ENCODE results near the gene H19.

Gene H19

DNA sequence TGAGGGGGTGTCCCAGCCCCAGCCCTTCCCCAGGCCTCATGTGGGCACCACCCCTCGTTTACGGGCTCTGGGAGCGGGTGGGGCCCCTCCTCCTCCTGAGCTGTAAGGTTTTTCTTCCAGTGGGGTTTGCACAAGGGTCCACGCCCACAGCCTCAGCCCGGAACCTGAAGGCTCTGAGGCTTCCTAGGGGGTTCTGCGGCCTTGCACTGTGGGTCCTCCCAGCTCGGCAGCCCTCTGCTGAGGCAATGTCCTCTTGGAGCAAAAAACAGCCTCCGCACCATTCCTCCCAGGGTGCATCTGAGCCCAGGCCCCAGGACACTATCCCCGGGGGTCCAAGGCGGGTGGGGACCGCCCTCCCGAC is 14.1 kb downstream of the H19 start:
- DNase-seq, result no peak

DNA sequence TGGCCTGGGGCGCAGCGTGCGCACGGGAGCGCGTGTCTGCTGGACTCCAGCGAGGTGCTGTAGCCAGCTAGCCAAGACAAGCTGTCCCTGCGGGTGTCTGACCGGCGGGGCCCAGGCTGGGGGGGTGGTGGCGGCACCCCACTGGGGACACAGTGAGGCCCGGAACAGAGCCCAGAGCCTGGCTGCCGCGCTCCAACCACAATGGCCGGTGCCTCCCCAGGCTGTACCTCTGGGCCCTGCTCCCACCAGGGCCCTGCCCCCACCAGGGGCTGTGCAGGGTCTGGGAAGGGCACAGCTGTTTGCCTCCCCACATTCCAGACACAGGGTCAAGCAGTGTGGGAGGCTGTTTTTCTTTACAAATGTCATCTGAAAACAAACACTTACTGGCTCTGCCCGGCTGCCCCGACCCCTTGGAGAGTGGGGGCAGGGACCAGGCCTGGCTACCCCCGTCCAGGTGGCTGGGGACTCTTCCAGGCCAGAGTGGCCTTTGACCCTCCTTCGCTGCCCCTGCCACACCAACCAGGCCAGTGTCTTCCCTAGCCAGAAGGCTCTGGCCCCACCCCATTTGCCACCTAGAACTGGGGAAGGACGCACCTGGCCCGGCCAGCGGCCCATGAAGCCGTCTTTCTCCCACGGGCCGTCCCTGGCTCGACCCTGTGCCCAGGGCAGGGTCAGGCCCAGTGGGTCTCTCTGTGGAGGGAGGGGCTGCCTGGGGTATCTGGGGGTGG is 14.6 kb downstream of the H19 start:
- DNase-seq, result no peak

DNA sequence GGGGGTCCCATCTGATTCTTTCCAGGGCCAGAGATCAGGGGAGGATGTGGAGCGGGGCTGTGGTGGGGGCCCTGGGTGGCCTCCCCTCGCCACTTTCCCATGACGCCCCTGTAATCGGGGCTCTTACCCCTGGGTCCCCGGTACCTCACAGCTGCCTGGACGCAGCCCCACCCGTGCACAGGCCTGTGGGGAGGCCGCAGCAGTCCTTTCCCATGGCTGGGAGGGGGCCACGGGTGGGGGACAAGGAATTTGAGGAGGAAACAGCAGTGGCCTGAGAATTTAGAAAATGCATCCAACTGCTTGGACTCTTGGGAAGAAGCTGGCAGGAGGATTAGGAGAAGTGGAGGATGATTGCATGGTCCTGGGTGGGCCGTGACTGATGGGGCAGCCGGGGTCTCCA is 18.0 kb downstream of the H19 start:
- DNase-seq, result no peak

DNA sequence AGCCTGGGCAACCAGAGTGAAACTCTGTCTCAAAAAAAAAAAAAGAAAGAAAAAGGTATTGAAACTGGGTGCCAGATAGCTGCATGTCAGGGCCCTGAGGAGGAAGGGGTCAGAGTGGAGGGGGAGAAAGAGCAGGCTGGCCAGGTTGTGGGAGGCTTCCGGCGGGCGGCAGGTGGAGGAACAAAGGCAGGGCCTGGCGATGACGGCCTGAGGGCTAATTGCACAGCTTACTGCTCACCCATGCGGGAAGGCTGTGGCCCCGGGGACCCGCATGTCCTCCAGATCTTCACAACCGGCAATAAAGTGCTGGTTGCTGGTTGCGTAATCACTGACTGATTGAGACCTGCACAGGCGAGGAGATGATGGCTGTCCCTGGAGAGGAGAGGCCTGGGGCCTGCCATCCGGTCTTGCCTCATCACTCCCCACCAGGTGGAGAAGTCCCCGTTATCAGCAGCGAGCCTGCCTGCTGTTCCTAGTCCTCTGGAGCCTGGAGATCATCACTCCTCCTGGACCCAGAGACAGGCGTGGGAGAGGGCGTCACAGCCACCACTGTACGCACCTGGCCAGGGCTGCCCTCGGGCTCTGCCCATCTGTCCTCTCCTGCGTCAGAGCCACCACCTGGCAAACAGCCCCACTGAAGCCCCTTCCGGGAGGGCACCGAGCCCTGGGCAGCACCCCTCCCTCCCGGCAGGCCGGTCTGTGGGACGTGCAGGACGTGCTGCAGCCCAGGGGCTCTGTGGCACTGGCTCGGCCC is 18.7 kb downstream of the H19 start:
- no peak for DNase-seq

DNA sequence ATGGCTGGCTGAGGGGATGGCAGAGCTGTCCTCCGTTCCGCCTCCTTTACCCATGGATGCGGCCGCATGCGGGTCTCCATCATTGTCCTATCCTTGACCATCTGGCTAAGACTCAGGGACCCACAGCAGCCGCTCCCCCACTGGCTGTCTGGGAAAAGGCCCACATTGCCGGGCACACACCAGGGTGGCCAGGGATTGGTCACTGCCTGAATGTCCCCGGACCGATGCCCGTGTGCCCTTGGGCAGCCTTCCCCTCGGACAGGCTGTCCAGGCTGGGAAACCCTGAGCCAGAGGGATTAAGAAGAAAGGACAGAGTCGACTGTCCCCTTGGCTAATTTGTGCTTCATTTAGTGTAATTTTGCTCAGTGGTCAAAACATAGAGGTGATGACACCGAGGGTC is 22.5 kb downstream of the H19 start:
- no peak for DNase-seq

DNA sequence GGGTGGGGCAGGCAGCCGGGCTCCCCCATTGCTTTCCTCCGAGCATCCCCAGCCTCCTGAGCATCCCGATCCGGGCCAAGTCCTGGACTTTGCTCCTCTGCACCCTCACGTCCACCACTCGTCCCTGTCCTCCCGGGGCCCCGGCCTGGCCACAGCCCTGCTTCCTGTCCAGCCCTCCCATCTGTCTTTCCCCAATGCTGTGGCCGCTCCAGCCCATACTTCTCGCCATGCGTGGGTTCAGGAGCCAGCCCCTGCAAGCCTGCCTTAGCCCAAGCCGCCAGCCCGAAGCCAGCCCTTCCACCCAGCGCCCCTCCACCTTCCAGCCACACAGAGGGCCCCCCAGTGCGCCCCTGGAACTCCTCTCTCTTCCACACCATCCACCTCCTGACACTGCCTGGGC is 26.7 kb downstream of the H19 start:
- no peak for DNase-seq

DNA sequence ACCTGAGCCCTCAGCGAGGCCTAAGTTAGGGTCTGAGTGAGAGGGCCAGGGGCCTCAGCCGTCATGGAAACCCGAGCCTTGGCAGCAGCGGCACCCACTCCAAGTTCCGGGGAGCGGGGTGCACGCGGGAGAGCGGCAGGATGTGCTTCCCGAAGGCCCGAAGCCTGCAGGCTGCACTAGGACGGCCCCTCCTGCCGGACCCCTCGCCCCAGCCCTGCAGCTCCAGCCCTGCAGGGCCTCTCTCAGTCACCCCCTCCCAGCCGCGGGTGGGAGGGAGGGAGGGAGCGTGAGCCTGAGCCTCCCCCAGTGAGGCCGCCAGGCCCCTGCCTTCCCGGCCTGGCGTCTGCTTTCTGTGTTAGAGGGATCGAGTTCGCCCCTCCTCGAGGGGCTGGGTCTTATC is 27.9 kb downstream of the H19 start:
- DNase-seq, result no peak

DNA sequence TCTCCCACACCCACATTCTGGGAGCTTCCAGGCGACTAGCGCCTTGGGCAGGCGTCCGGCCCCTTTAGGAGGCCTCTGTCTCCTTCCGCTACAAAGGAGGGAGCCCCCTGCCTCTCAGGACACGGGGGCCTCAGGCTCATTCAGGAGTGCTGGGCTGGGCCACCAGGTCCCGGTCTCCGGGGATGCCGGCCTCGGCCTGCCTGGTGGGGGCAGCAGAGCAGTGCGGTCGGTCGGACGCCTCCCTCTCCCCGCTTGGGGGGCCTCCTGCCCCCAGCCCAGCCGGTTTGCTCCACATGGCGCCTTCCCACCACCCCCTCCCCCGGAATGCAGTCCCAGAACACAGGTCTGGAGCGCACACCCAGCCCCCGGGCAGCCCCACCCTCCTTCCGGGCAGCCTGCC is 28.6 kb downstream of the H19 start:
- no peak for DNase-seq

DNA sequence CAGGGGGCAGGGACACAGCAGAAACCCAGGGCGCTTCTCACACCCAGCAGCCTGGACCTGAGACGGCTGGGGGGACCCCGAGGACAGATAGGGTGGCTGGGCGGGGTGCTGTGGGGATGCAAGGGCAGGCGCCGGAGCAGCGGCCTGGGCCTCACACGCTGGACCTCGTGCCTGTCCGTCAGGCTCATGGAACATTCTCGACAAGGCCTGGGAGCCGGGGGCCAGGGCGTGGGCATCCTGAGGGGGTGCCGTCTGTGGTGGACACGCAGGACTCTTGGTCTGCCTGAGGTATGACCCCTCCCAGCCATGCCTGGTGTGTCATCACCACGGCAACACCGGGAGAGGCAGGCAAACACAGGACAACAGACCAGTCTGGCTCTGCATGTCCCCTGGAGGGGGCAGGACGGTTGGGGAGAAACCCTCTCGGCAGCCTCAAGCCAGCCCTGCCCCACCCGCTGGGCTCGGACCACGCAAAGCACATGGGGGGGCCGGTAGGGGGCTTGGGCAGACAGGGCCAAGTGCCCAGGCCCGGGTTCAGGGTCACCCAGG is 29.1 kb downstream of the H19 start:
- DNase-seq, result no peak

DNA sequence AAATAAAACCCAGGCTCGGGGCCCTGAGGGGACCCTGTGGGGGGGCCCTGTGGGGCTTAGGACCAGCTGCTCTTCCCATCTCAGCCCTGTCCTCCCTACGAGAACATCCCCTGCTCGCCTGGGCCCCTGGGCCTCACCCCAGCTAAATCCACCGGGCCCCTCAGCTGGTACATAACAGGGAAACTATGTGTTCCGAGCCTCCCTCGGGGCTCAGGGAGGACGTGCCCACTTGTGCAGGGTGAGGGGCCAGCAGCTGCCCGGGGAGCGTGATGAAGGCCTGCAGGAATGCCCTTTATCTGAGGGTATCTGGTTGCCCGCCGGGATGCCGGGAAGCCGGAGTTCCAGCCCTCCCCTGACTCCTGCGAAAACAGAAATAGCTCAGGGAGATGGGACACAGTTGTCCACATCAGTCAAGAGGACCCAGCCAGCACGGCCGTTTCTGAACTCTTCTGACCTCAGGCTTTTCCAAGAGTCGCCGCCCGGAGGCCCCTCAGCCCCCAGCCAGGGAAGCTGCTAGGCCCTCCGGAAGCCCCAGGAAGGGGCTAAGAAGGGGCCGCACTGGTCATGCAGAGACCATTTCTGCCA is 29.9 kb downstream of the H19 start:
- DNase-seq, result no peak

DNA sequence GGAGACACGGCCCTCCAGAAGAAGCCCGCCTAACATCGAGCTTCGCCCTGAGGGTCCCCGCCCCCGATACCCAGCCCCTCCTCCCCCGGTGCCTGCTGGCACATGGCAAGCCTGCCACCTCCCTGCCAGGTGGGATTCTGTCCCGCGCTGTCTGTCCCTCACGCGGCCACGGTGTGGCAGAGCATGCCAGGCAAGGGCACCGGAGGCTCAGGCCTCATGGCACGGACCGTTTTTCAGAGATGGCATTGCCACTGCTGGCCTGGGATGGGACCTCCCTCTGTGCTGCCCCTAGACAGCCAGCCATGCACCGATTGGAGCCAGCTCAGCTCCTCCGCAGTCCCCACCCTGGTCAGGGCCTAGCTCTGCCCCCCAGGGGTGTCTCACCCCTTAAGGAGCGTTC is 31.1 kb downstream of the H19 start:
- no peak for DNase-seq

DNA sequence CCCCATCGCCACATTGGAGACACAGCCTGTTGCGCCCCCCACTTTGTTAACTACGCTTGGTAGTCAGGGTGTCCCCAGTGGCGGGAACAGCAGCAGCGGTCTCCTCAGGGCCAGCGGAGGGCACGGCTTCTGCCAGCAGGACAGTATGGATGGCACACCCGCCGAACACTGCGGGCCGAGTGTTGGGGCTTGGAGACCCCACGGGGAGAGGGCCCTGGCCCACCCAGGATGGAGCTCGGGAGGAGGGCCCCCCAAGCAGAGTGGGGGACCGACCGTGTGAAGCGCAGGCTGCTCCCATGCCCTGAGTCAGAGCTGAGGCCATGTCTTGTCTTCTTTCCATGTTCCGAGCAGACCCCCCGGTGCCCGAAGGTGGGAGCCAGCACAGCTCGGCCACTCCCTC is 32.7 kb downstream of the H19 start:
- DNase-seq, result no peak

DNA sequence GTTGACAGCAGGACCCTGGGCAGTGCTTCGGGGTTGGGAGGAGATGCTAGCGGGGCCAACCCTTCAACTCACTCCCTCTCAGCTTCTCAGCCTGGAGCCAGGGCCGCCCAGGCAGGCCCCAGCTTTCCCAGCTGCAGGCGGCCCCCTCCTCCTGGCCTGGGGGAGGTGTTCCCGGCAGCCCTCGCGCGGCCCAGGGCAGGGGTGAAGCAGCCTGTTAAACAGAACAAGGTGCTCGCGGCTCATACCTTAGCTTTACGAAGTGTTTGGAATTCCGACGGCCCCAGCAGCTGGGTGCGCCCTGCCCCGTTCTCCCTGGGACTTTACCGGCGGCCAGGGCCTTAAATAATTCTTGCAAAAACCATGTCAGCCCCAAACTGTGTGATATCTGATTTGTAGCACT is 33.3 kb downstream of the H19 start:
- DNase-seq, result no peak

DNA sequence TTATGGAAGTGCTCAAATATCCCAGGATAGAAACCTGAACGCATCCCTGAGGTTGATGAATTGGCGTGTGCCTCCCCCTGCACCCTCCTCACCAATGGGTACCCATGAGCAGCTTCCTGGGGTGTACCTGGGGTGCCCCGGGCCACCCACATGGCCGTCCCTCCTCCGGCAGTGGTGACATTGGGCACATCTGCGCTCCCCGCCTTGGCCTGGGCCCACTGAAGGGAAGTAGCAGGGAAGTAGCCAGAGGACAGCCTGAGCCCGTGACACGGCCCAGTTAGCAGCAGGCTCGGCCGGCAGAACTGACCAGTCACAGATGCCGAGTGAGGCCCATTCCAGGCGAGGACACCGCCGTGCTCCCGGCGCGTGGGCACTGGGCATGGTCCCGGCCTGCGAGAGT is 33.8 kb downstream of the H19 start:
- DNase-seq, result no peak

DNA sequence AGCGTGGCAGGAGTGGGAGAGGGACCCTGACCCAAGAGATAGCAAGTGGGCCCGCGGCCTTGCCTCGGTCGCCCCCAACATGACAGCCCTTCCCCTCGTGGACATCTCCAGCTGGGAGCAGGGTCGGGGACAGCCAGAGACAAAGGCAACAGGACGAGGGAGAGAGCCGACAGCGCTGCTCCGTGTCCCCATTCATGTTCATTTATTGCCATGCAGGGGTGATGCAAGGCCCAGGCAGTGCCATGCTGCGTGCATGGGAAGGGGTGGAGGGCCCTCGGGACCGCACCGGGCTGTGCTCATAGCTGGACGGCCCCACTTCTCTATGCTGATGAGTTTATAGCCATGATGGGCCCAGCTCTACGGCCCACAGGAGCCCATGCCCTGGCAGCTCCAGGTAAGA is 37.9 kb downstream of the H19 start:
- DNase-seq, result no peak

DNA sequence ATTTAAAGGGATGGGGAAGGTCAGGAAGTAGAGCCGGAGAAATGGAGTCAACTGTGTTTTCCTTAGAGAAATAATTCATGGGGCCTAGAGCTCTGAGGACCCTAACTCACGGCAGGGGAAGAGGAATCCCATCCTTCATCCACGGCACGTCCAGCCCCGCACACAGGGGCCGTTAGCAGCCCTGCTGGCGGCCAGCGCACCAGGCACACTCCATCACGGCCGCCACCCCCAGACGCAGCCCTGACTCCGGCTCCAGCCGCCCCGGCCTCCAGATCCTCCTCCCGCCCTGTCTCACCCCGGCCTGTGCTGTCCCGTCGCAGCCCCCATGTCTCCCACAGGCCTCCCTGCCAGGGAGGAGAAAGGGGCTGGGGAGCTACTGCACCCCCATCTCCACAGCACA is 39.3 kb downstream of the H19 start:
- no peak for DNase-seq

DNA sequence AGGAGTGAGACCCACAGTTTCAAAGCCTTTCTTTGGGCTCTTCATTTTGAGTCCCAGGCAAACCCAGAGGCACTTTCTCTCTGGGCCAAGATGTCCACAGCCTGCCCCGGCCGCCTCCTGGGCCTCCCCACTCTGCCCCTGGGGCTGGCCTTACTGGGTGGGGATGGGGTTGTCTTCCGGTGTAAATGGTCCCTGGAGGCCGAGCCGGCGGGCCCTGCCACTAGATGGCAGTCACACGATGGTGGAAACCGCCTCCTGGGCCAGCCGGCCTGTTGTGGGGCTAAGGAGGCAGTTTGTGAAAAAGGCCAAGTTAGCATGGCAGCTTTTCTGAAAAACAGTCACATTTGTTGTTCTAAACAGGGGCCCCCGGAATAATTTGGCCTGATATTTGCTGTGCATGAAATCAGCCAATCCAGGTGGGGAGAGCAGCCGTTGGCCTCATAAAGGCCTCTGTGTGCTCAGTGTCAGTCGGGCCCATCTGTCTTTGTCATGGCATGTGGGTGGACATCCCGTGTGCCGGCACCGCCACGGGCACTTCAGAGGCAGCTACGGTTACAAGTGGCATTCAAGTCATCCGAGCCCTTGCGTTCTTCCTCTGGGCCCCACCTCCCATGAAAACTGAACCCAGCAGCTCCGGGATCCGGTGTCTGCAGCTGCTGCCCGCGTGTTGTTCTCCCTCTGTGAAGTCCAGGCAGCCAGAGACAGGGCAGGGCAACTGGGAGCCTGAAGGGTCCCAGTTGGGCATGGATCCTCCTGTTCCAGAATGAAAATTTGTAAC is 44.0 kb downstream of the H19 start:
- no peak for DNase-seq

DNA sequence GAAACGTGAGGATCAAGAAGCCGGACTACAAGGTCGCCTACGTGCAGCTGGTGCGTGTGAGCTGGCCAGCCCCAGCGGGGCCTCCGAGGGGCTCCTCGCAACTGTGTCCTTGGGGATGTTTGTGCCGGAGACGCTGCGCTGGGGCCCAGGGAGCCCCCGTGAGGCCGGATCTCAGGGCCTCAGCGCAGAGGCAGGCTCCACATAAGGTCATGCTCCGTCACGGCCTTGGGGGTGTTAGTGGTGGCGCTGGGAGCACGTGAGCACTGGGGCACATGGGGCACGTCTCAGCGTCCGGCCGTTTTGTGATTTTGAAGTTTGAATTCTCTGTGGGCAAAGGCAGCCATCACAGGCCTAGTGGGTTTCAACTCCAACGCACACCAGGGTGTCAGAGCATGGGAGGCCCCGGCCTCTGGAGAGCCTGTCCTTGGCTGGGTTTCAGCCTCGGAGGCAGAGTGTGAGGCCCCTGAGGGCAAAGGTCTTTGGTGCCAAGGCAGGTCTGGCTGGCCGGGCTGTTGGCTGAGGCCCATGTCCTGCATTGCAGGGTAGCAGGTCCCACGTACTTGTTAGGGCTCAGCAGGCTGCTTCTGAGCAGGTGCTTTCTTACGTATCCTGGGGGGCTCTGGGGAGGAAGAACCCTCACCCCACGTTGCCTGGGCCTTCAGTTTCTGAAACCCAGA is 44.7 kb downstream of the H19 start:
- no peak for DNase-seq

DNA sequence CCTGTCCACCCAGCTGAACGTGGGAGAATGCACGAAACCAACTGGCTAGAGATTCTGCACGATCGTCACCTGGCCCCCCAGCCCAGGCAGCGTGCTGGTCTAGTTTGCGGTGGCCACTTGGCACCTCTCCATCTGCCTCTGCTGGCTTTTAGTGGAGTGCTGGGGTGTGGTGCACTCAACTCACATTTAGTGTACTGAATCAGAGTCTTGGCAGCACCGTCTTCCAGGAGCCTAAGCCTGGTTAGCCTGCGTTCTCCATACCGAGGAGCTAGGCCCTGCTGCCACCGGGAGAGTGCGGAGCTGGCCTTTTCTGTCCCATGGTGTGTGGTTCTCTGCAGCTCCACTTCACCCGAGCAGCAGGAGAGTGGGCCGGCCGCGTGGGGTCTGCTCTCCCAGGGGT is 47.7 kb downstream of the H19 start:
- DNase-seq, result no peak

DNA sequence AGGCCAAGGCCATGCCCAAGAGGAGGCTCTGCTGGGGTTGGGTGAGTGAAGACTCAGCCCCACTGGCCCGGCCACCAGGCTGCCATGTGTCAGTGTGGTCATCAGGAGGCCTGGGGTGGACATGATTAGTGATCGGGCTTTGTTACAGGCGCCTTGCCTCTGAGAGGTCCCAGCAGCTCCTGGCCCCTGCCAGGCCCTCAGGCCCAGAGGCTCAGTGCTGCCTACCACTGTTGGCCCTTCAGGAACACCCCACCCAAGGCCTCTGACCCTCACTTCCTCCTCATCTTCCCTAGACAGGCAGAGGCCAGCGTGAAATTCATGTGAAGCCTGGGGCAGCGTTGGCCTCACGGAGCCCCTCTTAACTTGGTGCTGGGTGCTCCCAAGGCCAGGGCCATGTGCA is 48.3 kb downstream of the H19 start:
- DNase-seq, result no peak

DNA sequence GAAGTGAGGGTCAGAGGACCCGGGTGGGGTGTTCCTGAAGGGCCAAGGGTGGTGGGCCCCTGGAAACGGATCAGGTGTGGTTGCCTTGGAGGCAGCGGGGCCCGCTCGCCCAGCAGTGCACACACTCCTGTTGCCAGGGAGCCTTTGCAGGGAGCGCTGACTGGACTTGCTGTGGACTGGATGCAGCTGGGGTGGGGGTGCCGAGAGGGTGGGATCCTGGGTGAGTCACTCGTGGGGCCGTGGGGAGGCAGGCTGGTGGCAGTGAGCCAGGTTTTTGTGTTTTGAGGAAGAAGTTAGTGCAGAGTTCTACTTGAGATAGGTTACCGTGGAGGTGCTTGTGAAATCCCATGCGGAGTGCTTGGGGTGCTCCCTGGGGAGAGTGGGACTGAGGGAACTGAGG is 49.3 kb downstream of the H19 start:
- no peak for DNase-seq

All from hypothalamus (tissue), 51 donors.